Osteocyte (in vitro differentiated cells): ENCODE results near the gene LTBP2. TPM values are rescaled to one million over a fixed set of nuclear protein-coding genes. Genes with fewer than 3 reads are reported as not detected.

ENCODE experiments used
- DNase-seq: peaks from one replicate; pipeline ENCODE4 v3.0.0; 2021; ENCODE audit warnings: mixed read lengths; ENCODE audit not compliant: unreplicated experiment; ENCODE audit errors: extremely low spot score
- H3K27ac Mint-ChIP-seq: one replicate; pipeline ENCODE4 v1.8.0; 2021; ENCODE audit warnings: mild to moderate bottlenecking, mixed read lengths; ENCODE audit not compliant: unreplicated experiment
- H3K27me3 Mint-ChIP-seq: one replicate; pipeline ENCODE4 v1.8.0; 2021; ENCODE audit warnings: mixed read lengths; ENCODE audit not compliant: unreplicated experiment
- H3K36me3 Mint-ChIP-seq: one replicate; pipeline ENCODE4 v1.8.0; 2021; ENCODE audit warnings: mixed read lengths; ENCODE audit not compliant: unreplicated experiment
- H3K4me1 Mint-ChIP-seq: one replicate; pipeline ENCODE4 v1.8.0; 2021; ENCODE audit warnings: mixed read lengths; ENCODE audit not compliant: unreplicated experiment
- H3K4me3 Mint-ChIP-seq: one replicate; pipeline ENCODE4 v1.8.0; 2021; ENCODE audit warnings: mild to moderate bottlenecking, moderate library complexity, mixed read lengths; ENCODE audit not compliant: unreplicated experiment
- H3K9me3 Mint-ChIP-seq: one replicate; pipeline ENCODE4 v1.8.0; 2021; ENCODE audit warnings: mixed read lengths; ENCODE audit not compliant: unreplicated experiment
- total RNA-seq: library from RNA; stranded (reverse); gene quantifications from 2 replicates; pipeline ENCODE4 v1.2.1, GENCODE V29; 2021
- TF ChIP-seq, protein P1 (sequence below): fragments of 200-600 bp; sonication (generic); IDR thresholded peaks from 2 replicates; pipeline ENCODE4 v1.5.0; 2021; ENCODE audit warnings: antibody characterized with exemption, mild to moderate bottlenecking, moderate library complexity

LTBP2 gene
- total RNA-seq, 1 donor from 2014 or later = 377 TPM

DNA sequence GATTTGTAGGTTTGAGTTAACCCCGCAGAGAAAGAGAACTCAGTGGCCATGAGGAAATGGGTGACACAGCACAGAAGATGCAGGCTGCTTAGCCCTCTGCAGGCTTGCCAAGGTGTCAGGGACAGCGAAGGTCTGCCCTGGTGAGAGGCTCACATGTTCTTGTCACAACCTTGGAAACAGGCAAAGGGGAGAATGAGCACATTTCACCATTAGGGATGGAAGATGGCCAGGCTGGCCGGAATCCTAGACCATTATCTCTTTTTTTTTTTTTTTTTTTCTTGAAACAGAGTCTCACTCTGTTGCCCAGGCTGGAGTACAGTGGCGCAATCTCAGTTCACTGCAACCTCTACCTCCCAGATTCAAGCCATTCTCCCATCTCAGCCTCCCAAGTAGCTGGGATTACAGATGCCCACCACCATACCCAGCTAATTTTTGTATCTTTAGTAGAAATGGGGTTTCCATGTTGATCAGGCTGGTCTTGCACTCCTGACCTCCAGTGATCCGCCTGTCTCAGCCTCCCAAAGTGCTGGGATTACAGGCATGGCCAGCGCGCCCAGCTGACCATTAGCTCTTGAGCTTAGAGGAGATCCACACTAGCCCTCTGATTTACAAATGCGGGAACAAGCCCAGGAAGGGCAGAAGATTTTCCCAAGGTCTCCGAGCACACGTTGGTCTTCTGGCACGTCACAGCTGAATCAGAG is 34.6 kb downstream of the LTBP2 start:
- DNase-seq = no peak
- TF ChIP-seq, protein P1, sequence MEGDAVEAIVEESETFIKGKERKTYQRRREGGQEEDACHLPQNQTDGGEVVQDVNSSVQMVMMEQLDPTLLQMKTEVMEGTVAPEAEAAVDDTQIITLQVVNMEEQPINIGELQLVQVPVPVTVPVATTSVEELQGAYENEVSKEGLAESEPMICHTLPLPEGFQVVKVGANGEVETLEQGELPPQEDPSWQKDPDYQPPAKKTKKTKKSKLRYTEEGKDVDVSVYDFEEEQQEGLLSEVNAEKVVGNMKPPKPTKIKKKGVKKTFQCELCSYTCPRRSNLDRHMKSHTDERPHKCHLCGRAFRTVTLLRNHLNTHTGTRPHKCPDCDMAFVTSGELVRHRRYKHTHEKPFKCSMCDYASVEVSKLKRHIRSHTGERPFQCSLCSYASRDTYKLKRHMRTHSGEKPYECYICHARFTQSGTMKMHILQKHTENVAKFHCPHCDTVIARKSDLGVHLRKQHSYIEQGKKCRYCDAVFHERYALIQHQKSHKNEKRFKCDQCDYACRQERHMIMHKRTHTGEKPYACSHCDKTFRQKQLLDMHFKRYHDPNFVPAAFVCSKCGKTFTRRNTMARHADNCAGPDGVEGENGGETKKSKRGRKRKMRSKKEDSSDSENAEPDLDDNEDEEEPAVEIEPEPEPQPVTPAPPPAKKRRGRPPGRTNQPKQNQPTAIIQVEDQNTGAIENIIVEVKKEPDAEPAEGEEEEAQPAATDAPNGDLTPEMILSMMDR = no peak
- Mint-ChIP-seq H3K27ac (peak overlapping the region; percentile 100), H3K9me3 (no peaks in the 10 kb centered on the region), H3K4me1 (peaks cover 77% of the 10 kb centered on the region), H3K36me3 (peaks cover 37% of the 10 kb centered on the region), H3K4me3 (no peak overlapping the region), H3K27me3 (no peaks in the 10 kb centered on the region)

DNA sequence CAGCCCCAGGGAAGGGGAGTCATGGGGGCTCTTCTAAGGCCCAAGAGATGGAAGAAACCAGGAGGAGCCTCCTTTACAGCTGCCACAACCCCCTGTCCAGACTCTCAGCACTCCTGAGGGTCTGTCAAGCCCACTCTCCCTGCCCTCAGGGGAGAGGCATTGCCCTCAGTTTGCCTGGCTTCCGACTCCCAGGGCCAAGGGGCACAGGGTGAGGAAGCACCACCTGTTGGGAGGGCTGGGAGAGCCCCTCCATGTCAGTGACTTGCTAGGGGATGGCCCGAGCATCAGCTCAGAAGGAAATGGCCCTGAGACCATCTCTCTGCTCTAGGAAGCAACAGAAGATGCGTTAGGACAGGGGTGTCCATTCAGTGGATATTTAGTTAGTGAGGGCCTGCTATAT is 36.1 kb downstream of the LTBP2 start:
- Mint-ChIP-seq H3K27me3 (no peaks in the 10 kb centered on the region), H3K36me3 (peaks cover 32% of the 10 kb centered on the region)

DNA sequence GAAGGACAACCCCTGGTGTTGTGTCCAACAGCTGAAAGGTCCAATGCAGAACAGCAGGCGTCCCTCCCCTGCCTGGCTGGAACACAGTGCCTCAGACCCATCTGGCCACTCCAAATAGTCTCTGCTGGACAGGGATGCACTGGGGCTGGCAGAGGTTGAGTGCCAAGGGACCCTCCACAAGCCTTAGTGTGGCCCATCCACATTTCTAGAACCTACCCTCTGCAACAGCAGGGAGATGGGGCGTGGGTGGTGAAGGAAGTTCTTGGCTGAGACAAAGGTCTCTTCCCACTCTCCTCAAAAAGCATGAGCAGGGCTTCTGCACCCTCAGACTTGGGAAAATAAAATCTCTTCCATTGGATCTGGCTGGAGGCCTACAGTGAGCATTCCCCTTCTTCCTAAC is 36.5 kb downstream of the LTBP2 start:
- no peak overlapping the region for H3K4me3 Mint-ChIP-seq
- TF ChIP-seq, protein P1 = no peak
- H3K27ac Mint-ChIP-seq = peak overlapping the region; percentile 100
- H3K36me3 Mint-ChIP-seq = peaks cover 28% of the 10 kb centered on the region
- DNase-seq = no peak
- no peaks in the 10 kb centered on the region for H3K27me3 Mint-ChIP-seq
- peaks cover 85% of the 10 kb centered on the region for H3K4me1 Mint-ChIP-seq
- H3K9me3 Mint-ChIP-seq = no peaks in the 10 kb centered on the region

More for the DNA sequence above, 36.1 kb downstream of the LTBP2 start:
- H3K9me3 Mint-ChIP-seq = no peaks in the 10 kb centered on the region
- H3K4me1 Mint-ChIP-seq = peaks cover 81% of the 10 kb centered on the region
- TF ChIP-seq, protein P1 = no peak
- no peak for DNase-seq
- H3K27ac Mint-ChIP-seq = peak overlapping the region; percentile 100
- H3K4me3 Mint-ChIP-seq = no peak overlapping the region

GRCh38 chr14:74574706-74575105 is 37.3 kb downstream of the LTBP2 start:
- Mint-ChIP-seq H3K4me3 (no peak overlapping the region), H3K27me3 (no peaks in the 10 kb centered on the region), H3K36me3 (peaks cover 20% of the 10 kb centered on the region), H3K9me3 (no peaks in the 10 kb centered on the region), H3K27ac (peak overlapping the region; percentile 100), H3K4me1 (peaks cover 86% of the 10 kb centered on the region)
- DNase-seq = no peak
- TF ChIP-seq, protein P1 = no peak

GRCh38 chr14:74574090-74574433 is 38.0 kb downstream of the LTBP2 start:
- TF ChIP-seq, protein P1 = no peak
- Mint-ChIP-seq H3K27me3 (no peaks in the 10 kb centered on the region), H3K4me1 (peaks cover 87% of the 10 kb centered on the region), H3K27ac (peak overlapping the region; percentile 100), H3K36me3 (peaks cover 13% of the 10 kb centered on the region), H3K4me3 (no peak overlapping the region), H3K9me3 (no peaks in the 10 kb centered on the region)
- DNase-seq = no peak
